ENCODE data around the gene C5orf46.
"Not testable (repeated sequence)": the region's sequence is repeated elsewhere in the genome, so short reads cannot be mapped to it uniquely, and the experiment has no call there.

C5orf46 gene

DNA sequence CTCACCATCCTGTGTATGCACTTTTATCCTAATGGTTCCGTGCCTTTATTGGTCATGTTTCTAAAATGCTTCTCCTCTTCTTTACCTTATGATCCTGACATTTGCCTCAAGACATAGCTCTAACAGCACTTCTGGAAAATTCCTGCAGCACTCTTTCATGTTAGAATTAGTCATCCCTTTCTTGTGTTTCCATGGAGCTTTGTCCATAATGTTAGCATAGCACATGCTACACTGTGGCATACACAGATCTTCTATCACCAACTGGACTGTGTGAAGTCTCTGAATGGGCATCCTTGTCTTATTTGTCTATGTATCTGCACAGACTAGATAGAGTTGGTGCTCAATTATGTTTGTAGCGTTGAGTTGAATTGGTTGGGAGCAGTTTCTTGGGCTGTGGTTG lies 25.9 kb downstream of the C5orf46 start:
- no peak overlapping the region for H3K4me3 ChIP-seq (ENCODE audit: low read depth, low read length)
- TF ChIP-seq, protein P1, sequence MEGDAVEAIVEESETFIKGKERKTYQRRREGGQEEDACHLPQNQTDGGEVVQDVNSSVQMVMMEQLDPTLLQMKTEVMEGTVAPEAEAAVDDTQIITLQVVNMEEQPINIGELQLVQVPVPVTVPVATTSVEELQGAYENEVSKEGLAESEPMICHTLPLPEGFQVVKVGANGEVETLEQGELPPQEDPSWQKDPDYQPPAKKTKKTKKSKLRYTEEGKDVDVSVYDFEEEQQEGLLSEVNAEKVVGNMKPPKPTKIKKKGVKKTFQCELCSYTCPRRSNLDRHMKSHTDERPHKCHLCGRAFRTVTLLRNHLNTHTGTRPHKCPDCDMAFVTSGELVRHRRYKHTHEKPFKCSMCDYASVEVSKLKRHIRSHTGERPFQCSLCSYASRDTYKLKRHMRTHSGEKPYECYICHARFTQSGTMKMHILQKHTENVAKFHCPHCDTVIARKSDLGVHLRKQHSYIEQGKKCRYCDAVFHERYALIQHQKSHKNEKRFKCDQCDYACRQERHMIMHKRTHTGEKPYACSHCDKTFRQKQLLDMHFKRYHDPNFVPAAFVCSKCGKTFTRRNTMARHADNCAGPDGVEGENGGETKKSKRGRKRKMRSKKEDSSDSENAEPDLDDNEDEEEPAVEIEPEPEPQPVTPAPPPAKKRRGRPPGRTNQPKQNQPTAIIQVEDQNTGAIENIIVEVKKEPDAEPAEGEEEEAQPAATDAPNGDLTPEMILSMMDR (IDR thresholded peaks at IDR 0.05; ENCODE audit: low read depth, low read length, missing control alignments), result no peak
- no peak for DNase-seq (ENCODE audit: low read depth)

- H3K4me3 ChIP-seq (ENCODE audit: low read depth, low read length), result no peak overlapping the region
These were observed 26.6 kb downstream of the C5orf46 start for GRCh38 chr5:147879784-147880183.

GRCh38 chr5:147878066-147878759 lies 28.1 kb downstream of the C5orf46 start, which contains the start of gene SCGB3A2:
SCGB3A2 (plus strand) TSS chr5:147878711; CDS start chr5:147878804, 93 bp downstream.
- H3K4me3 ChIP-seq (ENCODE audit: low read depth, low read length), result no peak within 1 kb of the TSS
- TF ChIP-seq, protein P1 (IDR thresholded peaks at IDR 0.05; ENCODE audit: low read depth, low read length, missing control alignments), result no peak
- DNase-seq (ENCODE audit: low read depth), result no peak

More at GRCh38 chr5:147879784-147880183, 26.6 kb downstream of the C5orf46 start:
- TF ChIP-seq, protein P1 (IDR thresholded peaks at IDR 0.05; ENCODE audit: low read depth, low read length, missing control alignments), result no peak
- no peak for DNase-seq (ENCODE audit: low read depth)

DNA sequence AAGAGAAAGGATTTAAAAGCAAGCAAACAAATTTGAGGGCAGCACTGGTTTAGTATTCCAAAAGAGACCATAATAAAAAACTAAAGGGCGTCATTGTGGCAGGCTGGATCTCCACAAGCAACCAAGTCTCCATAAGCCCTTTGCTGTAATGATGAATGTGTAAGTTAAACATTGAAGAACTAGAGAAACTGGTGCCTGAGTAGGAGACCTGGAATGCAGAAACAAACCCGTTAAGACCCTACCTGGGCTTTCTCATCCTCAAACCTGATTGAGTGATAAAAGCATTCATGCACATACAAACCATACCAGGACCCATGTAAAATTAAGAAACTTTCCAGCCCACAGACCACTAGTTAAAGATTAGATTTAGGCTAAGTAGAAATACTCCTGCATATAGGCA lies 29.7 kb downstream of the C5orf46 start:
- DNase-seq (ENCODE audit: low read depth), result no peak
- no peak overlapping the region for H3K4me3 ChIP-seq (ENCODE audit: low read depth, low read length)
- TF ChIP-seq, protein P1 (IDR thresholded peaks at IDR 0.05; ENCODE audit: low read depth, low read length, missing control alignments), result no peak

GRCh38 chr5:147876141-147876540 lies 30.2 kb downstream of the C5orf46 start:
- no peak overlapping the region for H3K4me3 ChIP-seq (ENCODE audit: low read depth, low read length)
- TF ChIP-seq, protein P1 (IDR thresholded peaks at IDR 0.05; ENCODE audit: low read depth, low read length, missing control alignments), result no peak
- DNase-seq (ENCODE audit: low read depth), result no peak

DNA sequence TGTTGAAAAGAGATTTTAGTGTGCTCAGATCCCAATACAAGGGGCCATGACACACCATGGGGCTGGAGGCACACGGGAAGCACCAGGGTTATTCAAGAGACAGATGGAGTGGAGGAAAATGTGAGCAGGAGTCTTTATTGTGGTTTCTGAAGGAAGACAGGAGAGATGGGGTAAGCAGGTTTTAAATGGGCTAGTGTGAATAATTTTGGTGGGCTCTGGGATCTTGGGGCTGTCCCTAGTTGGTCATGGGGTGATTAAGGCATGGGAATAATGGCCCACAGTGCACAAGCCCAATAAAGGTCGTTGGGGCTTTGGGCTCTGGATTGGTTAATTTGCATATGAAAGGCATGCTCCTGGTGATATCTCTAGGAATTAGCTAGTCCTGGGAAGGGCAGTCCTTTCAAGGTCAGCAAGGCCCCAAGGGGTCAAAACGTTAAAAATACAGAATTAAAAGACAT lies 31.4 kb downstream of the C5orf46 start:
- no peak for DNase-seq (ENCODE audit: low read depth)
- no peak overlapping the region for H3K4me3 ChIP-seq (ENCODE audit: low read depth, low read length)
- TF ChIP-seq, protein P1 (IDR thresholded peaks at IDR 0.05; ENCODE audit: low read depth, low read length, missing control alignments), result no peak

- H3K4me3 ChIP-seq (ENCODE audit: low read depth, low read length); DNase-seq (ENCODE audit: low read depth): not testable (repeated sequence)
These were observed 32.0 kb downstream of the C5orf46 start for GRCh38 chr5:147874118-147874875.

DNA sequence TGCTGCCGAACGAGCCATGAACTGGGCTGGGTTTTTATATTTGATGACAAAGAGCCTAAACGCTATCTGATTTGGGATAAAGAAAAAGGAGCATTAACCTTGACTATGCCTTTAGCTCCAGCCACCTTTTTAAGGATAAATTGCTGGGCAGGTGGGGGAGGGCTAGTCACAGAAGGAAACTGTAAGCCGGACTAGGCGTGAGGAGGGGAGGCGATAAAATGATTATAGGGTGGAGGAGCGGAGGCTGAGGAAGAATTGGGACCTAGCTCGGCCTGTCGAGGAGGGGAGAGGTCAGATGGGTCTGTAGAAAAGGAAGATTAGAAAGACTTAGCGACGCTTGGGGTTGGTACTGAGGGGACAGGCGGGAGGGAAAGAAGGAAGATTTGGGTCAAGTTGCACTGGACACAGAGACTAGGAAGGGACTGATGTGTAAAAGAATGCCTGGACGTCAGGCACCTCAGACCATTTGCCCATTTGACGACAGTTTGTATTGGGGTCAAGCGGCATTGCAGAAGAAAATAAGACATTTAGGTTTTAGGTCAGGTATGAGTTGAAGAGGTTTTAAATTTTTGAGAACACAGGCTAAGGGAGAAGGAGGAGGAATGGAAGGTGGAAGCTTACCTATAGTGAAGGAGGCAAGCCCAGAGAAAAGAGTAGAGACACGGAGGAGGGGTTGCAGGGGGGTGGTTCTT lies 33.4 kb downstream of the C5orf46 start:
- not testable (repeated sequence) for DNase-seq (ENCODE audit: low read depth); H3K4me3 ChIP-seq (ENCODE audit: low read depth, low read length)

- DNase-seq (ENCODE audit: low read depth); H3K4me3 ChIP-seq (ENCODE audit: low read depth, low read length): not testable (repeated sequence)
These were observed 34.3 kb downstream of the C5orf46 start for GRCh38 chr5:147871980-147872549.

- not testable (repeated sequence) for DNase-seq (ENCODE audit: low read depth); H3K4me3 ChIP-seq (ENCODE audit: low read depth, low read length)
These were observed 36.4 kb downstream of the C5orf46 start for GRCh38 chr5:147869892-147870291.

Measured in GM12864 (cell line).